HG02623 (cell line): ENCODE data around the gene FRS3.

ENCODE experiments used
- ATAC-seq: cut with Tn5 transposase; IDR thresholded peaks from one replicate; pipeline ENCODE4 v1.9.1; 2021; ENCODE audit warnings: moderate library complexity; ENCODE audit not compliant: unreplicated experiment

Gene FRS3

GRCh38 chr6:41791305-41791704 lies 11.6 kb upstream of the FRS3 start:
- no peak for ATAC-seq

DNA sequence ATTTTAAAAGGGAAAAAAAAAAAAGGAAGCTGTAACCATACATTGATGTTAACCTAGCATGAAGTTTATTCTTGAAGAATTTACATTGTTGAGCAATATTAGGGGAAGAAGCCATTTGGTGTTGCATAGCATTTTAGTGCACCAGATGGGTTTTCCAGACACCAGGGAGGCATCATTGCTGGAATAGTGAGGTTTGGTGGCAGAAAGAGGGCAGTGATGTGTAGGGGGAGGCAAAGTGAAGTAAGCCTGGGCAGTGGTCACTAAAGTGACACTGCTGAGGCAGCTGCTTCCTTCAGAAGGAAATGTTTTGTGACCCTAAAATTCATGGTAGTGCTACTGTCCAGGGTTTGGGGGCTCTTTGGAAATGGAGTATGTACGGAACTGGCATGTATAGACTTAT lies 10.3 kb upstream of the FRS3 start:
- no peak for ATAC-seq

DNA sequence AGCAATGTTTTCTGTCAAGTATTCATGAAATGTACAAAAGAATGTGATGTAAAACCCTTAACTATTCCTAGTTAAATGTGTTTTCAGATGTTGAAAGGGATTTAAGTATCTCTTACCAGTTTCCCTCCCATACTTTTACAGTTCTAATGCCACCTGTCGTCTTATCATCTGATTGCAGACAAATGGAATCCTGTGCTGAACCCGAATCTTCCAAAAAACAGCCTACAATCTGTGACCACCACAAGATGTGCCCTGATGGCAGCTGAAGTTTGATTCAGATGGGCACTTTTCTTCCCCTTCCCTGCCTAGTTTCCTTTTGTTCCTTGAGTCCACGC lies 9.7 kb upstream of the FRS3 start:
- ATAC-seq: no peak

DNA sequence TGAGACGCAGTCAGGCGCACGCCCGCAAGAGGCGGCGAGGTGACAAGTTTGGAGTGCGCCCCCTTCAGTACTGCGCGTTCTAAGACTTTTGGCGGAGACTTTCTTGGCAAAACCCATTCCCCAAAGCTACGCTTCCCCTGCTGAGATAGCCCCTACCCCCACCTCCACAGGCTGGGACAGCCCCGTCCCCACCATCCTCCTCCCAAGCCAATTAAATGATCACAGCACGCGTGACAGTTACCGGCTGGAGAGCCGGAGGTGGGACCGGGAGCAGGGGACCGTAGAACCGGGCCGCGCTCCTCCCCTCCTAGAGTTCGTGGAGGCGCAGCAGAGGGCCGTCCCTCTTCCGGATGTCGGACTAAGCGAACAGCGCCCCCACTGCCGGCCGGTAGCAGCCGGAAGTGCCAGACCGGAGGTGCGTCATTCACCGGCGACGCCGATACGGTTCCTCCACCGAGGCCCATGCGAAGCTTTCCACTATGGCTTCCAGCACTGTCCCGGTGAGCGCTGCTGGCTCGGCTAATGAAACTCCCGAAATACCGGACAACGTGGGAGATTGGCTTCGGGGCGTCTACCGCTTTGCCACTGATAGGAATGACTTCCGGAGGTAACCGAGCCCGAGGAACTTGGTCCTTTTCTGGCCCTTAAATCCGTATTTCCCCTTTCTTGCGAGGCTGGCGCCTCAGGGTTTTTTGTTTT lies 7.7 kb upstream of the FRS3 start, which contains the start of gene TOMM6:
Gene TOMM6, plus strand, starts transcription at position 476 of the 699 bp plus-strand sequence. Its CDS starts 4 bp downstream, at position 480.
- peak; percentile 77 for ATAC-seq

DNA sequence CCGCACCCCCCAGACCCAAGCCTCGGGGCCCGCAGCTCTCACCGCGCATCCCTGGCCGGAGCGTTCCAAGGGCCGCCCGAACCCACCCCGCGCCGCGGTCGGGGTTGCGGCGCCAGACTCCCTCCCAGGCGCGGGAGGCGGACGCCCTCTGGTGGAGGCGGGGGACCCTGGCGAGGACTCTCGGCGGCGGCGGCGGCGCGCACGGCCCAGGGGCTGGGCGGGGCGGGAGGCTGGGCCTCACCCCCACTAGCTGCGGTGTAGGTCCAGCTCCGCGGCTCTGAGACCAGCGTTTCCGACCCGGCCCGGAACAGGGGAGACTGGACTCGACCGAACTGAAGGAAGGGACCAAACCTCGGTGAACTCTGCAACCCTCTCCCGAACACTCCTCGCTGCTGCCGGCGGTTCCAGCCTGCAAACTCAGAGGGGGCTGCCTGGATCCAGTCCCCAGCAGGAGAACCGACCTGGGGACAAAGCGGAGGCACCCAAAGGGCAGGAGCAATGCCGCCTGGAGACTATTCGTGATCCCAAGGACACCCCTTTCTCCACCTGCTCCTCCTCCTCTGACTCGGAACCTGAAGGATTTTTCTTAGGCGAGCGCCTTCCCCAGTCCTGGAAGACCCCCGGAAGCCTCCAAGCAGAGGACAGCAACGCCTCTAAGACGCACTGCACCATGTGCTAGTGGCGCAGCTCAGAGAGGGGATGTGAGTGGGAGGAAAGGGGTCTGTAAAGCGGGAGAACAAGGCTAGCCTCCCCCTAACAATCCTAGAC lies 6.9 kb upstream of the FRS3 start:
- peak; percentile 56 for ATAC-seq

- no peak for ATAC-seq
Measured at GRCh38 chr6:41785689-41786450, 6.2 kb upstream of the FRS3 start.

- ATAC-seq: no peak
Measured at GRCh38 chr6:41785254-41785653, 5.6 kb upstream of the FRS3 start.

DNA sequence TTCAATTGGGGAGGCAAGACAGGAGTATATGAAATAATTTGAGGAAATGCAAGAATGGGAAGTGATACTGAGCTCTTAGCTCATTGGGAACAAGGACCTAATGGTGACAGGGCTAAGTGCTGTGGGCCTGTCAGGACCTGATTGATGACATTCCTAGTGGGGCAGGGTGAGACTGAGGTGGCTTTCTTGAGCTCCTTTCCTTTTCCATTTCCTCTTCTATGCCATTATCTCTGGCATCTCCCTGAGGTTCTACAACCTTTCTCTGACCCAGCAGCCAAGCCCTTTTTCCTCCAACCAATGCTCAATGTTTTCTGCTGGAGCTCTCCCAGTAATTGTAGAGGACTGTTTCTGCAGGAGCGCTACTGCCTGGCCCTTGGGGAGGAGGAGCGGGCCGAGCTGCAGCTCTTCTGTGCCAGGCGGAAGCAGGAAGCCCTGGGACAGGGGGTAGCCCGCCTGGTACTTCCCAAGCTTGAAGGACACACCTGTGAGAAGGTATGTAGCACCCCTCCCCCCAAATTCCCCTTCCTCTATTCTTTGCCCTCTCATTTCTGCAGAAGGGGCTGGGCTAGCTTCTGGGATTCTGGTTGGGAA lies 5.0 kb upstream of the FRS3 start:
- ATAC-seq: no peak

DNA sequence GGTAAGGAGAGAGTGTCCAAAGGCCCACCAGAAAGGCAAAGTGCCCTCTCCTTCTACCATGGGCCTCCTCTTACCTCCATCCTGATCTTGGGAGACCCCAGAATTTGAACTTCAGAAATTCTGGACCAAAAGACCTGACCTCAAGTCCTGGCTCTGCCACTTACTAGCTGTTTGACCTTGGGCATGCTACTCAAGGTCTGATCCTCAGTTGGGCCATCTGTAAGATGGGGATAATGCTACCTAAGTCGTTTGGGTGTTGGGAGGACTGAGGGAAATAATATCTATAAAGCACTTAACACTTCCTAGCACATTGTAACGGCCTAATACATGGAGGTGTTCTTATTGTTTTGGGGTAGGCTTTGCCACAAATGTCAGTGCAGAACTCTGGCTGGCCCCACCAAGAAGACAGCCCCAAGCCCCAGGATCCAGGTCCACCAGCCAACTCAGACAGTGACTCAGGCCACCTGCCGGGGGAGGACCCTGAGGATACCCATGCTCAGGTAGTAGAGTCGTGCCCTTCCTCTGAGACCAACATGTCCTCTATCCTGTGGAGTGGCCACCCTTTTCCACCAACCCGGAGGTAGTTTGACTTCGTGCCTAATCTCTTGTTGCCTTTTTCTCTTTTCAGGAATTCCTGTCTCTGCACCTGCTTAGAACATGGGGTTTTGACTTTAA lies 3.5 kb upstream of the FRS3 start:
- ATAC-seq: no peak

- no peak for ATAC-seq
Measured at GRCh38 chr6:41781366-41781730, 1.6 kb upstream of the FRS3 start.

DNA sequence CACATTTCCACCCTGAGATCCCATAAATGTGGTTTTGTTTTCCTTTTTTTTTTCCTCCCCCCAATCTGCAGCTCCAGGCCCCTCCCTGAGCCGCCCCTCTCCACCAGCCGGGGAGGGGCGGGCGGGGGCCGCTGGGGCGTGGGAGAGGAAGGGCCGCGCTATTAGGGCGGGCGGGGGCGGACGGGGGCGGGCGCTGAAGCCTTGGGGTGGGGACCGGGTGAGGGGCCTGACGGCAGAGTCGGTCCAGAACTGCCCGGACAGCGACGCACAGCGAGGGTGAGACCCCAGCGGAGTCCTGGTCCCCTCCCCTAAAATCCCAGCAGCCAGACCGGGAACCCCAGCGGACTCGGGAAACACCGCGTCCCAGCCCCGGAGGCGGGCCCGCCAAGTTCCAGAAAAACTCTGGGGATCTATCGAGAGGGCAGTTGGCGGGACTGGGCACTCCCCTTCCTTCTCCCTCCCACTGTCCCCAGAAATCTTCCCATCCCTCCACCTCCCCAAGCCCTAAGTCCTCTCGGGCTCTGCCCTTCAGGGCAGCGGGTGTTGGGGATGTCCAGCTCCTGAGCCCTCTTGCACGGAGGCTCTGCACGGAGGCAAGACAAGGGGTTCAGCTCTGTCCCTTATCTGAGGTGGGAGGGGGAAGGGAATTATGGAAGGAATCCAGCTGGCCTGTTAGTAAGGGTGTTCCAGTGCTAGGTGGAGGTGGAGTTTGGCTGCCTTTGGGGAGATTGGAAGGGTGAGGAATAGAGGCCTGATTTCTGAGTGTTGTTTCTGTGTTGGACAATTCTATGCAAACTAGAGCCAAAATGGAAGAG lies 1.1 kb upstream of the FRS3 start, which contains the start of gene PRICKLE4:
Gene PRICKLE4, plus strand, starts transcription at position 232 of the 815 bp plus-strand sequence. CDS start 2,692 bp downstream, outside the sequence.
- ATAC-seq: no peak

GRCh38 chr6:41779336-41779735 lies 364 bp downstream of the FRS3 start:
- peak; percentile 18 for ATAC-seq

- ATAC-seq: no peak
Measured at GRCh38 chr6:41778895-41779294, 805 bp downstream of the FRS3 start.

GRCh38 chr6:41777551-41778285 lies 2.0 kb downstream of the FRS3 start:
- ATAC-seq: no peak

GRCh38 chr6:41775293-41775882 lies 4.3 kb downstream of the FRS3 start:
- no peak for ATAC-seq

DNA sequence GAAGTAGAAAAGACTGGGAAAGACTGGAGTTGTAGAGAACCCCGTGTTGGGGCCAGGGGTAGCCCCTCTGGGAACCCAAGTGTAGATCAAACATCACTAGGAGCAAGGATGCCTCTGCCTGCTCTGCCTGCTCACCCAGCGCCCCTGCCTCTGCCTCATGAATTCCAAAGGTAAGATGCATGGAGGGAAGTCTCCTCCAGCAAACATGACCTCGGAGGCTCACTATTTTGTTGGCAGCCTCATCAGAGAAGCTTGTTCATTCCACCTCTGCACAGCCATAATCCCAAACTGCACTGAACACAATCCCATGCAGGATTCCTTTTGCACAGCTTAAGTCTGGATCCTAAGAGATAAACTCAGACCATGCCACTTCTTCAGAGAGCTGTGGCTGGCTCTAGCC lies 4.9 kb downstream of the FRS3 start:
- ATAC-seq: no peak

DNA sequence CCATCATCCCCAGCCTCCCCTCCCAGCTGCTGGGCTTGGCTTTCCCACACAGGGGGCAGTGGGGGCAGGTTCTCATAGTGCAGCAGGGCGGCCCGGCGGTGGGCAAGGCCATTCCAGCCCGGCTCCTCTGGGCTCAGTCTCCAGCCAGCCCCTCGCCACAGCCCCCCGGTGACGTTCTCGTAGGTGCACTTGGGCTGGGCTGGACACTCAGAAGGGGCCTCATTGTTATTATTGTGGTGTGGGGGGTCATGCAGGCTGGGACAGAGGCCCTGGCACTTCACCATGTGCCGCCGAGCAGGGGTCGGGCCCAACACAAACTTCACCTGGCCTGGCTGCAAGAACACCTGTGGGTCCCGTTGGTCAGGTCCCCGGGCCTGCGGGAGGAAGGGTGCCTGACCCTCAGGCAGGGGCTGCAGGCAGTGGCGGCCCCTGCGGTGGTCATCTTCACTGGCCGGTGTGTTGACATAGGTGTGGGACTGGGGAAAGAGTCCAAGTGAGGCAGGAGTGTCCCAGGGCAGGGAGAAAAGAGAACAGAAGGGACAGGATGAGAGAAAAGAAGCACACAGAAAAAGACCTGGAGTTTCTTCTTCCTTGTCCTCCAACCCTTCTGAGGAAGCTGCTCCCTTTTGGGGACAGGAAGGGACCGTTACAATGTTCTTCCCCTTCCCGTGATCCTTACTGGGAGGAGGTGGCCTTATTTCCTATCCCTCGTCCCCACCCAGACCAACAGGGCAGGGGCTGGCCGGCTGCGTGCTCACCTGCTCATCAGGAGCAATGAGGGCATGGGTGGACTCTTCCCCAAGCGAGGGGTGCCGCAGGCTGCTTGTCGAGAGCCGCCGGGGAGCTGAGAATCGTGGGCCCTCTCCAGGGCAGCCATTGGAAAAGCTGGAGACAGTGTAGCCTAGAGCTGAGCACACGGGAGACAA lies 8.4 kb downstream of the FRS3 start:
- no peak for ATAC-seq
